ENCODE measurements around the gene OR1M1.

Gene OR1M1, protein sequence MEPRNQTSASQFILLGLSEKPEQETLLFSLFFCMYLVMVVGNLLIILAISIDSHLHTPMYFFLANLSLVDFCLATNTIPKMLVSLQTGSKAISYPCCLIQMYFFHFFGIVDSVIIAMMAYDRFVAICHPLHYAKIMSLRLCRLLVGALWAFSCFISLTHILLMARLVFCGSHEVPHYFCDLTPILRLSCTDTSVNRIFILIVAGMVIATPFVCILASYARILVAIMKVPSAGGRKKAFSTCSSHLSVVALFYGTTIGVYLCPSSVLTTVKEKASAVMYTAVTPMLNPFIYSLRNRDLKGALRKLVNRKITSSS

DNA sequence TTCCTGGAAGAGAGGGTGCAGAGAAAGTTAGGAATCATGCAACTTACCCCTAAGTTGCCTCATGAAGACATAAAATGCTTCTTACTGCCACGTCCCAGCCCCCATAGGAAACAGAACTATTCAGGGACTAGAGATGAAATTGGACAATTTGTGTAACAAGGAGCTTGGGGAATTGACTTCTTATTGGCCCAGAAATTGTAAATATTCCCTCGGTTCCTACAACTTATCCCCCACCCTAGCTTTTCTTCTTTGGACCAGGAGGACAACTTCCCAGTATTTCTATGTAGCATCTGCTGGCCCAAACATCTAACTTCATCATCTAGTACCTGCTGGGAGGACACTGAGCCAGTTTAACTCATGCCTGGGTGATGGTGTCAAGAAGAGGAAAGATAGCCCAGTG lies at the start of gene OR1M1:
Gene OR1M1, plus strand, starts transcription at position 301 of the 400 bp plus-strand sequence. CDS start 6,184 bp downstream, outside the sequence.
- no peaks in the 10 kb centered on the region for H3K9me3 ChIP-seq (replicated peaks; ENCODE audit: insufficient read depth, low read length)

DNA sequence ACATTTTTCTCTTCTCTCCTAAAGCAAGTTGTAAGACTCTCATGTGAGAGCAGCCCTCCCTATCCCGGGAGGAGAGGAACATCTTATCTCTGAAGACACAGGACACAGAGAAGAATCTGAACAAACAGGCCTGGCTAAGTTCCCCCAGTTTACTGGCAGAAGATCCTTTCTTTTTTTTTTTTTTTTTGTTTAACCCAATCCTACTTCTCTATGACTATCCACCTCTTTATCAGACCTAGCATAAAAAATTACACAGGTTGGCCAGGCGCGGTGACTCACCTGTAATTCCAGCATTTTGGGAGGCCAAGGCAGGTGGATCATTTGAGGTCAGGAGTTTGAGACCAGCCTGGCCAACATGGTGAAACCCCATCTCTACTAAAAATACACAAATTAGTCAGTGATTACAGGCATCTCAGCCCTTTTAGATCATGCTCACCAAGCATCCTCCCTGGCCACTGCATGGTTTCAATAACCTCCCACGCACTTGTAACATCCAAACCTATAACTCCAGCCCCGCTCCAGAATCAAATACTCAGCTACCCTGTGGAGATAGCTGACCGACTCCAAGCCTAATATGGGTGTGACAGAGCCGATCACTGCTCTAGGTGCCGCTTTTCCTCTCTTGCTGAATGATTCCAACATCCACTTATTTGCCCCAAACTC lies 49.3 kb upstream of the OR1M1 start:
- H3K27ac ChIP-seq (ENCODE audit: low read length): no peak overlapping the region
- H3K9me3 ChIP-seq (replicated peaks; ENCODE audit: insufficient read depth, low read length): no peaks in the 10 kb centered on the region
- no peaks in the 10 kb centered on the region for H3K4me1 ChIP-seq (ENCODE audit: low read length)
- H3K27me3 ChIP-seq (replicated peaks; ENCODE audit: insufficient read depth, low read length): peaks cover 51% of the 10 kb centered on the region
- no peak overlapping the region for H3K4me3 ChIP-seq (ENCODE audit: low read length)
- no peaks in the 10 kb centered on the region for H3K36me3 ChIP-seq (replicated peaks; ENCODE audit: insufficient read depth, low read length)
- no peaks in the 10 kb centered on the region for H4K20me1 ChIP-seq (ENCODE audit: insufficient read depth, low read length)
- H3K4me2 ChIP-seq (ENCODE audit: low read depth, low read length): no peak overlapping the region
- H3K79me2 ChIP-seq (ENCODE audit: low read length): no peaks in the 10 kb centered on the region
- H3K9ac ChIP-seq (ENCODE audit: low read length): no peak overlapping the region
- TF ChIP-seq EZH2phosphoT487 (IDR thresholded peaks at IDR 0.05; ENCODE audit: low read length) (no peak), EZH2 (optimal IDR thresholded peaks at IDR 0.05; ENCODE audit: low read depth, low read length) (no peak)
- TF ChIP-seq, protein P1, sequence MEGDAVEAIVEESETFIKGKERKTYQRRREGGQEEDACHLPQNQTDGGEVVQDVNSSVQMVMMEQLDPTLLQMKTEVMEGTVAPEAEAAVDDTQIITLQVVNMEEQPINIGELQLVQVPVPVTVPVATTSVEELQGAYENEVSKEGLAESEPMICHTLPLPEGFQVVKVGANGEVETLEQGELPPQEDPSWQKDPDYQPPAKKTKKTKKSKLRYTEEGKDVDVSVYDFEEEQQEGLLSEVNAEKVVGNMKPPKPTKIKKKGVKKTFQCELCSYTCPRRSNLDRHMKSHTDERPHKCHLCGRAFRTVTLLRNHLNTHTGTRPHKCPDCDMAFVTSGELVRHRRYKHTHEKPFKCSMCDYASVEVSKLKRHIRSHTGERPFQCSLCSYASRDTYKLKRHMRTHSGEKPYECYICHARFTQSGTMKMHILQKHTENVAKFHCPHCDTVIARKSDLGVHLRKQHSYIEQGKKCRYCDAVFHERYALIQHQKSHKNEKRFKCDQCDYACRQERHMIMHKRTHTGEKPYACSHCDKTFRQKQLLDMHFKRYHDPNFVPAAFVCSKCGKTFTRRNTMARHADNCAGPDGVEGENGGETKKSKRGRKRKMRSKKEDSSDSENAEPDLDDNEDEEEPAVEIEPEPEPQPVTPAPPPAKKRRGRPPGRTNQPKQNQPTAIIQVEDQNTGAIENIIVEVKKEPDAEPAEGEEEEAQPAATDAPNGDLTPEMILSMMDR (IDR thresholded peaks at IDR 0.05; ENCODE audit: low read length): no peak
- H2AFZ ChIP-seq (ENCODE audit: low read length): no peak overlapping the region
- no peak for DNase-seq
- H3F3A ChIP-seq (ENCODE audit: insufficient read depth, low read length): no peaks in the 10 kb centered on the region
- H3K9me2 ChIP-seq (replicated peaks; ENCODE audit: insufficient read depth, low read length): no peaks in the 10 kb centered on the region

More for the DNA sequence above, at the start of gene OR1M1:
- Histone ChIP-seq H3F3A (ENCODE audit: insufficient read depth, low read length) (no peaks in the 10 kb centered on the region), H3K36me3 (replicated peaks; ENCODE audit: insufficient read depth, low read length) (no peaks in the 10 kb centered on the region), H3K4me2 (ENCODE audit: low read depth, low read length) (no peak within 1 kb of the TSS), H3K4me3 (ENCODE audit: low read length) (no peak within 1 kb of the TSS), H4K20me1 (ENCODE audit: insufficient read depth, low read length) (no peaks in the 10 kb centered on the region), H3K27ac (ENCODE audit: low read length) (no peak within 1 kb of the TSS), H3K27me3 (replicated peaks; ENCODE audit: insufficient read depth, low read length) (peaks cover 39% of the 10 kb centered on the region), H3K4me1 (ENCODE audit: low read length) (no peaks in the 10 kb centered on the region), H2AFZ (ENCODE audit: low read length) (no peak within 1 kb of the TSS), H3K9ac (ENCODE audit: low read length) (no peak within 1 kb of the TSS), H3K79me2 (ENCODE audit: low read length) (no peaks in the 10 kb centered on the region), H3K9me2 (replicated peaks; ENCODE audit: insufficient read depth, low read length) (no peaks in the 10 kb centered on the region)
- TF ChIP-seq, protein P1 (IDR thresholded peaks at IDR 0.05; ENCODE audit: low read length): no peak
- TF ChIP-seq EZH2phosphoT487 (IDR thresholded peaks at IDR 0.05; ENCODE audit: low read length) (no peak), EZH2 (optimal IDR thresholded peaks at IDR 0.05; ENCODE audit: low read depth, low read length) (no peak)
- DNase-seq: no peak

DNA sequence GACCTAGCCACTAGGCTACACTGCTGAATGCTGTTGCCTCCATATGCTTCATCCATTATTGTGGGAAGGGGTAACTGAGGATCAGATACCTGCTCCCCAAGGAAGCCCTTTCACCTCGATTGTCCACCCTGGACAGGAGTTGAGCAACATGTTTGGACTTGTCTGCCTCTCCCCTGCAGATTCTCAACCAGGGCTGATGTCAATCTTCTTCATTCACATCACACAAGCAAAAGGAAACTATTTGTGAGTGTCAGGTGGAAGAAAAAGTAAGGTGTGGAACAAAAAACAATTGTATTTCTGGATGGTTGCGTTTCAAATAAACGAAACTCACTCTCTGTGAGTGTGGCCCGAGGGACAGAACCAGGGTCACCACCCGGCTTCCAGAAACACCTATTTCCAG lies 47.1 kb upstream of the OR1M1 start:
- DNase-seq: no peak
- H3K9me2 ChIP-seq (replicated peaks; ENCODE audit: insufficient read depth, low read length): no peaks in the 10 kb centered on the region
- H3F3A ChIP-seq (ENCODE audit: insufficient read depth, low read length): no peaks in the 10 kb centered on the region
- no peaks in the 10 kb centered on the region for H3K4me1 ChIP-seq (ENCODE audit: low read length)
- H3K36me3 ChIP-seq (replicated peaks; ENCODE audit: insufficient read depth, low read length): no peaks in the 10 kb centered on the region
- no peak overlapping the region for H3K4me3 ChIP-seq (ENCODE audit: low read length)
- H2AFZ ChIP-seq (ENCODE audit: low read length): no peak overlapping the region
- no peak for TF ChIP-seq EZH2 (optimal IDR thresholded peaks at IDR 0.05; ENCODE audit: low read depth, low read length)
- TF ChIP-seq, protein P1 (IDR thresholded peaks at IDR 0.05; ENCODE audit: low read length): no peak
- no peak for TF ChIP-seq EZH2phosphoT487 (IDR thresholded peaks at IDR 0.05; ENCODE audit: low read length)
- H3K9ac ChIP-seq (ENCODE audit: low read length): no peak overlapping the region
- peaks cover 57% of the 10 kb centered on the region for H3K27me3 ChIP-seq (replicated peaks; ENCODE audit: insufficient read depth, low read length)
- no peaks in the 10 kb centered on the region for H3K79me2 ChIP-seq (ENCODE audit: low read length)
- no peaks in the 10 kb centered on the region for H3K9me3 ChIP-seq (replicated peaks; ENCODE audit: insufficient read depth, low read length)
- no peak overlapping the region for H3K27ac ChIP-seq (ENCODE audit: low read length)
- H4K20me1 ChIP-seq (ENCODE audit: insufficient read depth, low read length): no peaks in the 10 kb centered on the region
- H3K4me2 ChIP-seq (ENCODE audit: low read depth, low read length): no peak overlapping the region

Data from MM.1S (cell line).